IMR-90 (cell line): ENCODE results near the gene TOMM22. TPM values are rescaled to one million over a fixed set of nuclear protein-coding genes. Genes with fewer than 3 reads are reported as not detected.

Source experiments
- ATAC-seq: fragments of 200-7000 bp; cut with Tn5 transposase; 2 replicates; pipeline ENCODE4 v1.9.1; 2020; ENCODE audit warnings: low read depth, mild to moderate bottlenecking, moderate library complexity
- BruUV-seq: library from RNA; stranded (reverse); fragments of 400-500 nt; replicated peaks from 2 replicates; lab custom pipeline; 2021; lab: Mats Ljungman, UMichigan
- CTCF ChIA-PET: fragments of 300-600 bp; formaldehyde crosslinking; extraction: SDS; loops from one replicate; lab custom pipeline; 2021; ENCODE audit warnings: antibody characterized with exemption; lab: Yijun Ruan, JAX
- POLR2A ChIA-PET: fragments of 300-600 bp; sonication (Branson Sonifier 250); formaldehyde crosslinking; loops from one replicate; lab custom pipeline; 2022; ENCODE audit warnings: antibody characterized with exemption; ENCODE audit not compliant: unreplicated experiment; lab: Charles Lee
- DNase-seq: peaks from one replicate; pipeline ENCODE4 v3.0.0; 2013
- H2AFZ ChIP-seq: replicated peaks from 2 replicates; pipeline ENCODE3; 2013; ENCODE audit warnings: low read length, mild to moderate bottlenecking; ENCODE audit not compliant: poor library complexity
- H2AK5ac ChIP-seq: 2 replicates; pipeline ENCODE4 v1.6.1; 2013; ENCODE audit warnings: low read depth, low read length, inconsistent platforms
- H2AK9ac ChIP-seq: replicated peaks from 2 replicates; pipeline ENCODE3; 2013; ENCODE audit warnings: mild to moderate bottlenecking, low read depth, low read length, moderate library complexity; ENCODE audit not compliant: poor library complexity
- H2BK120ac ChIP-seq: 2 replicates; pipeline ENCODE4 v1.6.1; 2013; ENCODE audit warnings: low read depth, low read length, inconsistent platforms
- H2BK15ac ChIP-seq: 3 replicates; pipeline ENCODE4 v1.6.1; 2013; ENCODE audit warnings: low read depth, low read length, inconsistent platforms
- H2BK20ac ChIP-seq: 2 replicates; pipeline ENCODE4 v1.6.1; 2013; ENCODE audit warnings: low read depth, mild to moderate bottlenecking, inconsistent platforms, low read length, moderate library complexity
- H2BK5ac ChIP-seq: 2 replicates; pipeline ENCODE4 v1.6.1; 2013; ENCODE audit warnings: mild to moderate bottlenecking, low read depth, low read length, inconsistent platforms; ENCODE audit not compliant: poor library complexity, severe bottlenecking
- H3K14ac ChIP-seq: replicated peaks from 2 replicates; pipeline ENCODE4 v1.6.1; 2013; ENCODE audit warnings: low read depth, low read length, inconsistent platforms
- H3K18ac ChIP-seq: 2 replicates; pipeline ENCODE4 v1.6.1; 2013; ENCODE audit warnings: low read depth, low read length, control low read depth
- H3K23ac ChIP-seq: 2 replicates; pipeline ENCODE4 v1.6.1; 2013; ENCODE audit warnings: low read depth, low read length, inconsistent platforms
- H3K27ac ChIP-seq: 2 replicates; pipeline ENCODE4 v1.5.1; 2013; ENCODE audit warnings: mild to moderate bottlenecking, control low read depth, low read length; ENCODE audit not compliant: insufficient read depth
- H3K27me3 ChIP-seq: 2 replicates; pipeline ENCODE4 v1.6.1; 2013; ENCODE audit warnings: low read length; ENCODE audit not compliant: control insufficient read depth, insufficient read depth
- H3K36me3 ChIP-seq: 2 replicates; pipeline ENCODE4 v1.6.1; 2013; ENCODE audit warnings: low read length, mixed read lengths; ENCODE audit not compliant: control insufficient read depth, insufficient read depth
- H3K4ac ChIP-seq: 2 replicates; pipeline ENCODE4 v1.6.1; 2013; ENCODE audit warnings: low read depth, low read length, inconsistent platforms
- H3K4me1 ChIP-seq: 2 replicates; pipeline ENCODE4 v1.6.1; 2013; ENCODE audit warnings: low read length, mixed read lengths; ENCODE audit not compliant: control insufficient read depth, insufficient read depth
- H3K4me2 ChIP-seq: 2 replicates; pipeline ENCODE4 v1.6.1; 2013; ENCODE audit warnings: low read depth, mild to moderate bottlenecking, control low read depth, low read length, moderate library complexity
- H3K4me3 ChIP-seq: 2 replicates; pipeline ENCODE4 v1.5.1; 2013; ENCODE audit warnings: low read depth, mild to moderate bottlenecking, control low read depth, low read length, moderate library complexity; ENCODE audit not compliant: insufficient read depth
- H3K56ac ChIP-seq: 2 replicates; pipeline ENCODE4 v1.6.1; 2013; ENCODE audit warnings: low read length, inconsistent platforms; ENCODE audit not compliant: insufficient read depth; ENCODE audit errors: extremely low read depth
- H3K79me1 ChIP-seq, 2 experiments: 2 replicates each; pipeline ENCODE4 v1.6.1; 2013; ENCODE audit warnings: low read length in 2 of 2, inconsistent platforms in 1 of 2, low read depth in 1 of 2
- H3K9ac ChIP-seq: 2 replicates; pipeline ENCODE4 v1.6.1; 2013; ENCODE audit warnings: low read depth, low read length, control low read depth
- H3K9me1 ChIP-seq: 2 replicates; pipeline ENCODE4 v1.6.1; 2013; ENCODE audit warnings: low read length, inconsistent platforms; ENCODE audit not compliant: insufficient read depth
- H3K9me3 ChIP-seq: 2 replicates; pipeline ENCODE4 v1.6.1; 2013; ENCODE audit warnings: low read length; ENCODE audit not compliant: control insufficient read depth, insufficient read depth
- H4K20me1 ChIP-seq: 2 replicates; pipeline ENCODE4 v1.6.1; 2013; ENCODE audit warnings: low read length, inconsistent platforms; ENCODE audit not compliant: insufficient read depth
- H4K5ac ChIP-seq: 2 replicates; pipeline ENCODE4 v1.6.1; 2013; ENCODE audit warnings: mild to moderate bottlenecking, low read depth, low read length, control low read depth
- H4K8ac ChIP-seq, 2 experiments: 2 replicates each; pipeline ENCODE4 v1.6.1; 2013; ENCODE audit warnings: low read depth in 2 of 2, low read length in 2 of 2, control low read depth in 1 of 2, inconsistent platforms in 1 of 2
- H4K91ac ChIP-seq: 2 replicates; pipeline ENCODE4 v1.6.1; 2013; ENCODE audit warnings: low read depth, low read length, inconsistent platforms; ENCODE audit not compliant: insufficient read depth
- BHLHE40 ChIP-seq: fragments of 150-350 bp; IDR thresholded peaks from 2 replicates; pipeline ENCODE4 v1.6.1; 2016; ENCODE audit warnings: mild to moderate bottlenecking, low read depth, low read length
- CEBPB ChIP-seq: IDR thresholded peaks from 2 replicates; pipeline ENCODE4 v1.6.1; 2012; ENCODE audit warnings: low read depth, low read length, improper control_type of control experiment
- CHD1 ChIP-seq: IDR thresholded peaks from 2 replicates; pipeline ENCODE4 v1.6.1; 2012; ENCODE audit warnings: low read depth, low read length, improper control_type of control experiment
- FOS ChIP-seq: fragments of 150-350 bp; IDR thresholded peaks from 2 replicates; pipeline ENCODE4 v1.6.1; 2016; ENCODE audit warnings: low read depth, low read length
- MAFK ChIP-seq: IDR thresholded peaks from 2 replicates; pipeline ENCODE4 v1.6.1; 2012; ENCODE audit warnings: low read depth, low read length, improper control_type of control experiment
- MAZ ChIP-seq: IDR thresholded peaks from 2 replicates; pipeline ENCODE4 v1.6.1; 2012; ENCODE audit warnings: low read depth, mild to moderate bottlenecking, low read length, improper control_type of control experiment, moderate library complexity, borderline replicate concordance
- MXI1 ChIP-seq: IDR thresholded peaks from 2 replicates; pipeline ENCODE4 v1.6.1; 2012; ENCODE audit warnings: low read depth, mild to moderate bottlenecking, low read length, moderate library complexity, borderline replicate concordance
- NFE2L2 ChIP-seq: fragments of 150-350 bp; IDR thresholded peaks from 2 replicates; pipeline ENCODE4 v1.6.1; 2016; ENCODE audit warnings: low read depth, mild to moderate bottlenecking, low read length
- POLR2A ChIP-seq: IDR thresholded peaks from 2 replicates; pipeline ENCODE4 v1.6.1; 2012; ENCODE audit warnings: mild to moderate bottlenecking, low read depth, low read length
- RAD21 ChIP-seq: IDR thresholded peaks from 2 replicates; pipeline ENCODE4 v1.6.1; 2012; ENCODE audit warnings: low read length, improper control_type of control experiment
- RCOR1 ChIP-seq: IDR thresholded peaks from 2 replicates; pipeline ENCODE4 v1.6.1; 2012; ENCODE audit warnings: mild to moderate bottlenecking, low read length, improper control_type of control experiment; ENCODE audit not compliant: insufficient replicate concordance
- RFX5 ChIP-seq: IDR thresholded peaks from 2 replicates; pipeline ENCODE4 v1.8.0; 2012; ENCODE audit warnings: low read depth, mild to moderate bottlenecking, low read length, moderate library complexity
- SMC3 ChIP-seq: fragments of 150-350 bp; IDR thresholded peaks from 2 replicates; pipeline ENCODE4 v1.6.1; 2016; ENCODE audit warnings: low read depth, mild to moderate bottlenecking, antibody characterized with exemption, low read length, moderate library complexity
- USF2 ChIP-seq: fragments of 150-350 bp; IDR thresholded peaks from 2 replicates; pipeline ENCODE4 v1.6.1; 2017; ENCODE audit warnings: mild to moderate bottlenecking, antibody characterized with exemption, low read length, low read depth
- WGBS, 2 experiments: methylation state at CpG; one replicate each; pipeline versions ENCODE4 v1.1.5 to v1.1.7; 2013; ENCODE audit warnings: missing lambda C conversion rate in 2 of 2; ENCODE audit not compliant: insufficient read length in 1 of 2; ENCODE audit errors: extremely low coverage in 2 of 2; 5-methylcytosine and 5-hydroxymethylcytosine counted together
- dilution Hi-C: fragments of 300-500 bp; cut with HindIII; formaldehyde crosslinking; loops from one replicate; pipeline ENCODE4 v1.14.3; 2018; ENCODE audit warnings: low sequenced_read_pairs; ENCODE audit not compliant: unreplicated experiment
- in situ Hi-C: fragments of 300-500 bp; cut with MboI; formaldehyde crosslinking; loops from 3 replicates; pipeline ENCODE4 v1.14.3; 2019; ENCODE audit warnings: low sequenced_read_pairs, inconsistent platforms, mixed read lengths
- intact Hi-C: fragments of 100-400 bp; cut with micrococcal nuclease; formaldehyde crosslinking; loops from 2 replicates; pipeline ENCODE4 v1.10.0; 2022
- polyA plus RNA-seq, 3 experiments: library from polyadenylated mRNA; depleted of rRNA; stranded (reverse); fragments of >200 nt; gene quantifications; 2 replicates each; pipeline ENCODE4 v1.2.3, GENCODE V29; 2012; ENCODE audit warnings: low replicate concordance in 1 of 3
- total RNA-seq: library from RNA; depleted of rRNA; stranded (reverse); fragments of >200 nt; gene quantifications from 2 replicates; pipeline ENCODE4 v1.2.3, GENCODE V29; 2012
- TF ChIP-seq, protein P1 (sequence below): conservative IDR thresholded peaks from 2 replicates; pipeline ENCODE4 v1.5.1; 2012; ENCODE audit warnings: mild to moderate bottlenecking, low read depth, low read length, improper control_type of control experiment

Gene TOMM22
- total and polyA plus RNA-seq, 2 of the 4 experiments (the other 2 are of a cell fraction), result 38.7 to 78.0 TPM

GRCh38 chr22:38632528-38632927 lies 49.2 kb upstream of the TOMM22 start (continued):
- no peak for TF ChIP-seq NFE2L2
- no peak for TF ChIP-seq FOS
- TF ChIP-seq CHD1, result no peak
- no peak for TF ChIP-seq POLR2A

DNA sequence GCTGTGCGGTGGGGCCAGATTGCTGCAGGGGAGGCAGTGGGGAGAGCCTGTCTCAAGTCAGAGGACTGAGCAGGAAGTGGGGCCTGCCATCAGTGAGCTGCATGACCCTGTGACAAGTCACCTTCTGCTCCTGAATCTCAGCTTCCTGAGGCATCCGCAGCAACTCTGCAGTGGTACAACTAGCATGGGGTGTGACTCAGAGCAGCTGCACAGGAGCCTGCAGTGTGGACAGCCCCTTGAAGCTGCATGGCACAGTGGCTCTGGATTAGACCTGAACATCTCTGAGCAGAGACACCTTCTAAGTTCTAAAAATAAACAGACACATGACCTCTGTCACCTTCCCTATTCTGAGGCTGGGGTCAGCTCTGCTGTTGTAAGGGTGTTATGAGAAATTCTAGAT lies 43.5 kb upstream of the TOMM22 start:
- Histone ChIP-seq H4K91ac (no peak overlapping the region), H3K14ac (no peak overlapping the region), H3K27me3 (no peaks in the 10 kb centered on the region), H3K4me2 (no peak overlapping the region), H2BK20ac (no peak overlapping the region), H2BK15ac (no peak overlapping the region), H3K4ac (no peak overlapping the region), H2AK9ac (no peak overlapping the region), H3K56ac (no peak overlapping the region), H4K20me1 (no peaks in the 10 kb centered on the region), H2BK5ac (no peak overlapping the region), H3K9me1 (peaks cover 2% of the 10 kb centered on the region; the same call in 1 of the 2 replicates), H4K5ac (no peak overlapping the region), H2AFZ (no peak overlapping the region), H3K79me1 (no peaks in the 10 kb centered on the region), H3K4me3 (no peak overlapping the region), H3K18ac (no peak overlapping the region), H2AK5ac (no peak overlapping the region), H3K4me1 (no peaks in the 10 kb centered on the region), H3K9ac (no peak overlapping the region), H3K9me3 (no peaks in the 10 kb centered on the region), H3K36me3 (peaks cover 6% of the 10 kb centered on the region), H3K23ac (no peak overlapping the region), H3K27ac (no peak overlapping the region), H4K8ac (no peak overlapping the region), H2BK120ac (no peak overlapping the region)
- 57% methylated on average over 1 of the region's 2 CpGs; no CpG with 5 or more reads in 1 of the 2 experiments for WGBS, 2 experiments
- DNase-seq (peak; percentile 31), ATAC-seq (0 out of 2 replicates have a peak, but pooled peaks have one; percentile 21)
- ChIA-PET CTCF (no interaction called here), POLR2A (no interaction called here)
- intact Hi-C loops, result no loop called here
- in situ Hi-C loops, result no loop called here
- dilution Hi-C loops, result no loop called here
- BruUV-seq, result no TSS peak
- TF ChIP-seq RCOR1 (no peak), CHD1 (no peak), BHLHE40 (no peak), POLR2A (no peak), CEBPB (no peak), MAFK (no peak), MAZ (no peak), USF2 (no peak), RAD21 (no peak), SMC3 (no peak), RFX5 (no peak), NFE2L2 (no peak), FOS (no peak), MXI1 (no peak)
- TF ChIP-seq, protein P1, sequence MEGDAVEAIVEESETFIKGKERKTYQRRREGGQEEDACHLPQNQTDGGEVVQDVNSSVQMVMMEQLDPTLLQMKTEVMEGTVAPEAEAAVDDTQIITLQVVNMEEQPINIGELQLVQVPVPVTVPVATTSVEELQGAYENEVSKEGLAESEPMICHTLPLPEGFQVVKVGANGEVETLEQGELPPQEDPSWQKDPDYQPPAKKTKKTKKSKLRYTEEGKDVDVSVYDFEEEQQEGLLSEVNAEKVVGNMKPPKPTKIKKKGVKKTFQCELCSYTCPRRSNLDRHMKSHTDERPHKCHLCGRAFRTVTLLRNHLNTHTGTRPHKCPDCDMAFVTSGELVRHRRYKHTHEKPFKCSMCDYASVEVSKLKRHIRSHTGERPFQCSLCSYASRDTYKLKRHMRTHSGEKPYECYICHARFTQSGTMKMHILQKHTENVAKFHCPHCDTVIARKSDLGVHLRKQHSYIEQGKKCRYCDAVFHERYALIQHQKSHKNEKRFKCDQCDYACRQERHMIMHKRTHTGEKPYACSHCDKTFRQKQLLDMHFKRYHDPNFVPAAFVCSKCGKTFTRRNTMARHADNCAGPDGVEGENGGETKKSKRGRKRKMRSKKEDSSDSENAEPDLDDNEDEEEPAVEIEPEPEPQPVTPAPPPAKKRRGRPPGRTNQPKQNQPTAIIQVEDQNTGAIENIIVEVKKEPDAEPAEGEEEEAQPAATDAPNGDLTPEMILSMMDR, result no peak
